Measurements from ENCODE around the gene GOLGA6A. TPM values are rescaled to one million over a fixed set of nuclear protein-coding genes. Genes with fewer than 3 reads are reported as not detected.

GOLGA6A gene
- total and polyA plus RNA-seq, 4 donors: 0.03 to 0.14 TPM; not detected in 2

DNA sequence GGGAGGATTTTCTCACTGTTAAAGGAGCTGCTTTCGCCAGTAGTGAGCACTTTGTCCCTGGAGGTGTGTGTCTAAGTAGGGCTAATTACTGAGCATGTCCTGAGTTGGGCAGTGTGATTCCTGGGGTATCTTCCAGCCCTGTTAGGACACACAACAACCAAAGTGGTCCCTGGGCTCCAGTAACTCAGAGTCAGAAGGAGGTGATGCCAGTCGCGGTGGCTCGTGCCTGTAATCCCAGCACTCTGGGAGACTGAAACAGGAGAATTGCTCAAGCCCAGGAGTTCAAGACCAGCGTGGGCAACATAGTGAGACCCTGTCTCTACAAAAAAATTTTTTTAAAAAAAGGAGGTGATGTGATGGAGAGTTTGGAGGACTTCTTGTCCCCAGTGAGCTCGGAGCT, 50.3 kb downstream of the GOLGA6A start:
- no peaks in the 10 kb centered on the region for H3K9me3 ChIP-seq (ENCODE audit: control insufficient read depth in 4 of 4, insufficient read depth in 3 of 4, low read length in 3 of 4)
- no peak for ATAC-seq (ENCODE audit: insufficient read depth, low FRiP score)
- no peak overlapping the region for H3K27ac ChIP-seq (ENCODE audit: low read depth in 1 of 2, low read length in 1 of 2)
- H3K36me3 ChIP-seq (ENCODE audit: control insufficient read depth in 4 of 4, insufficient read depth in 4 of 4, low read length in 4 of 4): peaks cover 9 to 60% (median 30%) of the 10 kb centered on the region in 4 donors
- H3K27me3 ChIP-seq (ENCODE audit: control insufficient read depth in 3 of 3, insufficient read depth in 3 of 3, low read length in 2 of 3): no peaks in the 10 kb centered on the region
- WGBS, 2 donors: 94 to 95% methylated on average over 6 of the region's 6 CpGs
- H3K4me3 ChIP-seq: no peak overlapping the region
- H3K9ac ChIP-seq (ENCODE audit: insufficient read depth in 1 of 2, low read length in 2 of 2): no peak overlapping the region
- no peak for DNase-seq
- H3K4me1 ChIP-seq (ENCODE audit: control insufficient read depth in 5 of 5, insufficient read depth in 5 of 5, low read length in 5 of 5): peaks cover 0 to 4% (median 0%) of the 10 kb centered on the region in 5 donors
- TF ChIP-seq, protein P1, sequence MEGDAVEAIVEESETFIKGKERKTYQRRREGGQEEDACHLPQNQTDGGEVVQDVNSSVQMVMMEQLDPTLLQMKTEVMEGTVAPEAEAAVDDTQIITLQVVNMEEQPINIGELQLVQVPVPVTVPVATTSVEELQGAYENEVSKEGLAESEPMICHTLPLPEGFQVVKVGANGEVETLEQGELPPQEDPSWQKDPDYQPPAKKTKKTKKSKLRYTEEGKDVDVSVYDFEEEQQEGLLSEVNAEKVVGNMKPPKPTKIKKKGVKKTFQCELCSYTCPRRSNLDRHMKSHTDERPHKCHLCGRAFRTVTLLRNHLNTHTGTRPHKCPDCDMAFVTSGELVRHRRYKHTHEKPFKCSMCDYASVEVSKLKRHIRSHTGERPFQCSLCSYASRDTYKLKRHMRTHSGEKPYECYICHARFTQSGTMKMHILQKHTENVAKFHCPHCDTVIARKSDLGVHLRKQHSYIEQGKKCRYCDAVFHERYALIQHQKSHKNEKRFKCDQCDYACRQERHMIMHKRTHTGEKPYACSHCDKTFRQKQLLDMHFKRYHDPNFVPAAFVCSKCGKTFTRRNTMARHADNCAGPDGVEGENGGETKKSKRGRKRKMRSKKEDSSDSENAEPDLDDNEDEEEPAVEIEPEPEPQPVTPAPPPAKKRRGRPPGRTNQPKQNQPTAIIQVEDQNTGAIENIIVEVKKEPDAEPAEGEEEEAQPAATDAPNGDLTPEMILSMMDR (IDR thresholded peaks at IDR 0.05; ENCODE audit: control extremely low read depth, extremely low read depth): no peak

DNA sequence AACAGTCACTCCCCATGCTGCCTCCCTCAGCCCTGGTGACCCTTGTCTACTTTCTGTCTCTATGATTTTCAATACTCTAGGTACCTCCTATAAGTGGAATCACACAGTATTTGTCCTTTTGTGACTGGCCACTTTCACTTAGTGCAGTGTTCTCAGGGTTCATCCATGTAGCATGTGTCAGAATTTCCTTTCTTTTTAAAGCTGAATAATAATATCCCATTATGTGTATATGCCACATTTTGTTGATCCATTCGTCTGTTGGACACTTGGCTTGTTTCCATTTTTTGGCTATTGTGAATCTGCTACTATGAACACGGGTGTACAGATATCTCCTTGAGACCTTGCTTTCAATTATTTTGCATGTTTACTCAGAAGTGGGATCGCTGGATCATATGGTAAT, 53.7 kb downstream of the GOLGA6A start:
- no peaks in the 10 kb centered on the region for H3K9me3 ChIP-seq (ENCODE audit: control insufficient read depth in 4 of 4, insufficient read depth in 3 of 4, low read length in 3 of 4)
- H3K36me3 ChIP-seq (ENCODE audit: control insufficient read depth in 4 of 4, insufficient read depth in 4 of 4, low read length in 4 of 4): peaks cover 10 to 51% (median 29%) of the 10 kb centered on the region in 4 donors
- DNase-seq (no peak), ATAC-seq (ENCODE audit: insufficient read depth, low FRiP score) (no peak)
- H3K9ac ChIP-seq (ENCODE audit: insufficient read depth in 1 of 2, low read length in 2 of 2): no peak overlapping the region
- no peak overlapping the region for H3K27ac ChIP-seq (ENCODE audit: low read depth in 1 of 2, low read length in 1 of 2)
- H3K4me1 ChIP-seq (ENCODE audit: control insufficient read depth in 5 of 5, insufficient read depth in 5 of 5, low read length in 5 of 5): peaks cover 0 to 19% (median 0%) of the 10 kb centered on the region in 5 donors
- WGBS, 2 donors: 60 to 74% methylated on average over 3 of the region's 3 CpGs
- no peak overlapping the region for H3K4me3 ChIP-seq
- H3K27me3 ChIP-seq (ENCODE audit: control insufficient read depth in 3 of 3, insufficient read depth in 3 of 3, low read length in 2 of 3): no peaks in the 10 kb centered on the region
- TF ChIP-seq, protein P1 (IDR thresholded peaks at IDR 0.05; ENCODE audit: control extremely low read depth, extremely low read depth): no peak

DNA sequence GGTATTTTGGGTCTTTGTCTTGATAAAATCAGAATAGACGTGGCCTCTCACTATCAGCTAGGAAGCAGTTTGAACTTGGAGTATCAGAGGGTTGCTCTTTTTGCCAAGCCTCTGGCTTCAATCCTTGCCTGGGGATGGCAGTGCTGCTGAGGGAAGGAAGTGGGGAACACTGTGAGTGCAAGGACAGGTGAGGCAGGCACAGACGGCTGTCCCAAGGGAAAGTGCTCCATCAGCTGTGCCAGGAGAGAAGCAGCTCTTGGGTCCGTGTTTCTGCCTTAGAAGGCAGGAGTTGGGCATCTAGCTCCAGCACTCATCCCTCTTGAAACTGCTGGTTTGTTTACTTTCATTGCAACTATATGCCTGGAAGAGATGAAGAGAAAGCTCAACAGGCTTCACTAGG, 54.7 kb downstream of the GOLGA6A start:
- 54 to 73% methylated on average over 3 of the region's 3 CpGs for WGBS, 2 donors
- Histone ChIP-seq H3K27ac (ENCODE audit: low read depth in 1 of 2, low read length in 1 of 2) (no peak overlapping the region), H3K4me3 (no peak overlapping the region), H3K4me1 (ENCODE audit: control insufficient read depth in 5 of 5, insufficient read depth in 5 of 5, low read length in 5 of 5) (peaks cover 0 to 26% (median 0%) of the 10 kb centered on the region in 5 donors), H3K9me3 (ENCODE audit: control insufficient read depth in 4 of 4, insufficient read depth in 3 of 4, low read length in 3 of 4) (peaks cover 0 to 2% (median 0%) of the 10 kb centered on the region in 4 donors), H3K9ac (ENCODE audit: insufficient read depth in 1 of 2, low read length in 2 of 2) (no peak overlapping the region), H3K27me3 (ENCODE audit: control insufficient read depth in 3 of 3, insufficient read depth in 3 of 3, low read length in 2 of 3) (no peaks in the 10 kb centered on the region), H3K36me3 (ENCODE audit: control insufficient read depth in 4 of 4, insufficient read depth in 4 of 4, low read length in 4 of 4) (peaks cover 18 to 51% (median 25%) of the 10 kb centered on the region in 4 donors)
- ATAC-seq (ENCODE audit: insufficient read depth, low FRiP score): no peak
- DNase-seq: no peak
- TF ChIP-seq, protein P1 (IDR thresholded peaks at IDR 0.05; ENCODE audit: control extremely low read depth, extremely low read depth): no peak

DNA sequence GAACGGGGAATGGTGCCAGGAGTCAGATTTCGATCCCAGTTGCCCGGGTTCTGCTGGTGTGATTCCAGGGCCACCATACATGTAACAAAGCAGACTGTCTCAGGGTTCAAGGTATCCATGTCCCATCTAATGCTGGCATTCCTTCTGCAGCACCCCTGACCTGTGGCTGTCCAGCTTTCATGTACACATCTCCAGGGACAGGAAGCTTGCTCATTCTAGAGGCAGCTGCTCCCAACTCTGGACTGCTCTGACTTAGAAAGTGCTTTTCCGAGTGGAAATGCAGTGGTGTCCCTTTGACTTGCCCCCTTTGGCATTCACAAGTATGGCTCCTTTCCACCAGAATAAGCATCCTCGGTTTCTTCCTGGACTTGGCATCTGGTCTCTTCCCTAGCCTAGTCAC, 56.9 kb downstream of the GOLGA6A start:
- Histone ChIP-seq H3K4me3 (no peak overlapping the region), H3K36me3 (ENCODE audit: control insufficient read depth in 4 of 4, insufficient read depth in 4 of 4, low read length in 4 of 4) (peaks cover 18 to 50% (median 27%) of the 10 kb centered on the region in 4 donors), H3K9ac (ENCODE audit: insufficient read depth in 1 of 2, low read length in 2 of 2) (no peak overlapping the region), H3K27ac (ENCODE audit: low read depth in 1 of 2, low read length in 1 of 2) (no peak overlapping the region), H3K9me3 (ENCODE audit: control insufficient read depth in 4 of 4, insufficient read depth in 3 of 4, low read length in 3 of 4) (peaks cover 0 to 2% (median 0%) of the 10 kb centered on the region in 4 donors), H3K4me1 (ENCODE audit: control insufficient read depth in 5 of 5, insufficient read depth in 5 of 5, low read length in 5 of 5) (peaks cover 0 to 28% (median 0%) of the 10 kb centered on the region in 5 donors), H3K27me3 (ENCODE audit: control insufficient read depth in 3 of 3, insufficient read depth in 3 of 3, low read length in 2 of 3) (no peaks in the 10 kb centered on the region)
- WGBS, 2 donors: 67 to 76% methylated on average over 5 of the region's 5 CpGs
- ATAC-seq (ENCODE audit: insufficient read depth, low FRiP score) (no peak), DNase-seq (no peak)
- TF ChIP-seq, protein P1 (IDR thresholded peaks at IDR 0.05; ENCODE audit: control extremely low read depth, extremely low read depth): no peak

Measured in lung (tissue), 12 donors.